Mesothelial cell of epicardium (in vitro differentiated cells): ENCODE results near the gene TAAR2. TPM values are rescaled to one million over a fixed set of nuclear protein-coding genes. Genes with fewer than 3 reads are reported as not detected.

Experiments used
- DNase-seq, 2 experiments: peaks; one replicate each; pipeline ENCODE4 v3.0.0; 2021; ENCODE audit warnings: low spot score in 2 of 2; ENCODE audit not compliant: unreplicated experiment in 2 of 2
- H3K27ac Mint-ChIP-seq: 2 replicates; pipeline ENCODE4 v1.8.0; 2021; ENCODE audit warnings: mixed read lengths
- H3K27me3 Mint-ChIP-seq: 2 replicates; pipeline ENCODE4 v1.8.0; 2021; ENCODE audit warnings: low read depth, mixed read lengths
- H3K36me3 Mint-ChIP-seq: 2 replicates; pipeline ENCODE4 v1.8.0; 2021; ENCODE audit warnings: mixed read lengths
- H3K4me1 Mint-ChIP-seq: 2 replicates; pipeline ENCODE4 v1.8.0; 2021; ENCODE audit warnings: mixed read lengths
- H3K4me3 Mint-ChIP-seq: 2 replicates; pipeline ENCODE4 v1.8.0; 2021; ENCODE audit warnings: mild to moderate bottlenecking, moderate library complexity, mixed read lengths
- H3K9me3 Mint-ChIP-seq: 2 replicates; pipeline ENCODE4 v1.8.0; 2021; ENCODE audit warnings: mixed read lengths
- total RNA-seq: library from RNA; stranded (reverse); gene quantifications from 3 replicates; pipeline ENCODE4 v1.2.1, GENCODE V29; 2021
- TF ChIP-seq, protein P1 (sequence below): fragments of 200-600 bp; sonication (generic); IDR thresholded peaks from one replicate; pipeline ENCODE4 v1.5.0; 2021; ENCODE audit warnings: antibody characterized with exemption; ENCODE audit not compliant: unreplicated experiment

The TAAR2 gene
- total RNA-seq, 1 donor from 2014 or later: not detected

DNA sequence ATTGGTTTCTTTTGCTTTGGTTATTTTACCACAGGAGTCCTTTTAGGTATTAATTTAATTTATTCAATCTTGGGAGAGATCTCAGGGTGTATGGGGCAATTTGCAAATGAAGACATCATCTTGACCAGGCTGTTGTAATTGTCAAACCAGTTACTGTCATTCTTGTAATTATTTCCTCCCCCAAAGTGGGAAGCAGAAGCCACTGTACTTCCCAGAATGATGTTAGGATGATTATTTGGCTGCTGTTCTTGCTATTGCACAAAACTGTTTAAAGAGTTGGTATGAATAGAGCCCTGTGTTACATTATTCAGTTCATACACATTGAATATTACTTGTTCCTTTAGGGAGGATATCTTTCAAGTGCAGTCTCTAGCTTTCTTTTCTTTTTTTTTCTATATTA is 52.3 kb downstream of the TAAR2 start:
- no peaks in the 10 kb centered on the region for H3K9me3 Mint-ChIP-seq
- TF ChIP-seq, protein P1, sequence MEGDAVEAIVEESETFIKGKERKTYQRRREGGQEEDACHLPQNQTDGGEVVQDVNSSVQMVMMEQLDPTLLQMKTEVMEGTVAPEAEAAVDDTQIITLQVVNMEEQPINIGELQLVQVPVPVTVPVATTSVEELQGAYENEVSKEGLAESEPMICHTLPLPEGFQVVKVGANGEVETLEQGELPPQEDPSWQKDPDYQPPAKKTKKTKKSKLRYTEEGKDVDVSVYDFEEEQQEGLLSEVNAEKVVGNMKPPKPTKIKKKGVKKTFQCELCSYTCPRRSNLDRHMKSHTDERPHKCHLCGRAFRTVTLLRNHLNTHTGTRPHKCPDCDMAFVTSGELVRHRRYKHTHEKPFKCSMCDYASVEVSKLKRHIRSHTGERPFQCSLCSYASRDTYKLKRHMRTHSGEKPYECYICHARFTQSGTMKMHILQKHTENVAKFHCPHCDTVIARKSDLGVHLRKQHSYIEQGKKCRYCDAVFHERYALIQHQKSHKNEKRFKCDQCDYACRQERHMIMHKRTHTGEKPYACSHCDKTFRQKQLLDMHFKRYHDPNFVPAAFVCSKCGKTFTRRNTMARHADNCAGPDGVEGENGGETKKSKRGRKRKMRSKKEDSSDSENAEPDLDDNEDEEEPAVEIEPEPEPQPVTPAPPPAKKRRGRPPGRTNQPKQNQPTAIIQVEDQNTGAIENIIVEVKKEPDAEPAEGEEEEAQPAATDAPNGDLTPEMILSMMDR: no peak
- H3K4me3 Mint-ChIP-seq: no peak overlapping the region
- H3K4me1 Mint-ChIP-seq: peaks cover 2% of the 10 kb centered on the region
- peaks cover 15% of the 10 kb centered on the region for H3K27me3 Mint-ChIP-seq
- no peak for DNase-seq
- no peaks in the 10 kb centered on the region for H3K36me3 Mint-ChIP-seq
- no peak overlapping the region for H3K27ac Mint-ChIP-seq

DNA sequence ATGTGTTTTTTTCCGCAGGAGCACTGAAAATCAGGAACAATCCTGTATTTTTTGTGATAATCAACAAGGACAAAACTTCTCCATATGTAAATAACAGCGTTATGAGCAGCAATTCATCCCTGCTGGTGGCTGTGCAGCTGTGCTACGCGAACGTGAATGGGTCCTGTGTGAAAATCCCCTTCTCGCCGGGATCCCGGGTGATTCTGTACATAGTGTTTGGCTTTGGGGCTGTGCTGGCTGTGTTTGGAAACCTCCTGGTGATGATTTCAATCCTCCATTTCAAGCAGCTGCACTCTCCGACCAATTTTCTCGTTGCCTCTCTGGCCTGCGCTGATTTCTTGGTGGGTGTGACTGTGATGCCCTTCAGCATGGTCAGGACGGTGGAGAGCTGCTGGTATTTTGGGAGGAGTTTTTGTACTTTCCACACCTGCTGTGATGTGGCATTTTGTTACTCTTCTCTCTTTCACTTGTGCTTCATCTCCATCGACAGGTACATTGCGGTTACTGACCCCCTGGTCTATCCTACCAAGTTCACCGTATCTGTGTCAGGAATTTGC is 53.8 kb downstream of the TAAR2 start, which contains the start of gene TAAR6:
TAAR6 (plus strand) TSS at position 102 of the 557 bp plus-strand sequence; CDS start at position 102, 0 bp downstream.
- Mint-ChIP-seq H3K27ac (no peak within 1 kb of the TSS), H3K9me3 (no peaks in the 10 kb centered on the region), H3K36me3 (no peaks in the 10 kb centered on the region), H3K4me3 (no peak within 1 kb of the TSS), H3K27me3 (peaks cover 15% of the 10 kb centered on the region), H3K4me1 (peaks cover 2% of the 10 kb centered on the region)
- DNase-seq: no peak
- TF ChIP-seq, protein P1: no peak

DNA sequence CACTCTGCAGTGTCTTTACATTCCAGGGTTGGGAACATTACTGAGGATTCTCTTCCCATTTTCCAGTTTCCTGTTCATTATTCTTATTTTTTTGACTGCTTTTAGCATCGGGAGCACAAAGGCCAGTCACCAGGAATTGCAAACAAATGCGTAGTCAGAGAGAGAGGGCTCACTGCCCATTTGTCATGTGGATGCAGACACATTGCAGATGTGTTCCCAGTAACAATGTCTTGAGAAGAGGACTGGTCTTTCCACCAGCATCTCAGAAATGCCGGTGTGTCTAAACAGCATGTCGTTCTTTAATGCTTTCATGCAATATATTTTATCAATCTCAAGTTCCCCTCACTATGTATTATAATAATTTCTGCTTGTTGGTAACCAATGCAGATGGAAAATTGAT is 54.9 kb downstream of the TAAR2 start:
- Mint-ChIP-seq H3K4me1 (peaks cover 2% of the 10 kb centered on the region), H3K9me3 (no peaks in the 10 kb centered on the region), H3K27ac (no peak overlapping the region), H3K4me3 (no peak overlapping the region), H3K27me3 (peaks cover 16% of the 10 kb centered on the region), H3K36me3 (no peaks in the 10 kb centered on the region)
- TF ChIP-seq, protein P1: no peak
- no peak for DNase-seq

DNA sequence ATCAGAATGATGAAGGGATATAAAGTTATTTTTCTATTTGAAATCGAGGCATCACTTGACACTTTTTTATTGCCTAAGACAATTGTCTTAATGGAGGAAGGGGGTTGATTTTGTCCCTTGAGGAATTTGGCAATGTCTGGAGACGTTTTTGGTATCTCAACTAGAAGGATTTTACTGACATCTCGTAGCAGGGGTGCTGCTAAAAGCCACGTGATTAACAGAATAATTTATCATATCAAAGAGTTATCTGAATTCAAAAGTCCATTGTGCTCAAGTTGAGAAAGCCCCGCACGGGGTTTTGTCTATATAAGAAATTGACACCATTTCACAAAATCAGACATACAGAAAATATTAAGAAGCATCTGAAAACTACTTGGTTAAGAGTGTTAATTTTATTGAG is 55.5 kb downstream of the TAAR2 start:
- Mint-ChIP-seq H3K9me3 (no peaks in the 10 kb centered on the region), H3K27me3 (peaks cover 17% of the 10 kb centered on the region), H3K27ac (no peak overlapping the region), H3K4me1 (peaks cover 2% of the 10 kb centered on the region), H3K4me3 (no peak overlapping the region), H3K36me3 (no peaks in the 10 kb centered on the region)
- no peak for DNase-seq
- TF ChIP-seq, protein P1: no peak

DNA sequence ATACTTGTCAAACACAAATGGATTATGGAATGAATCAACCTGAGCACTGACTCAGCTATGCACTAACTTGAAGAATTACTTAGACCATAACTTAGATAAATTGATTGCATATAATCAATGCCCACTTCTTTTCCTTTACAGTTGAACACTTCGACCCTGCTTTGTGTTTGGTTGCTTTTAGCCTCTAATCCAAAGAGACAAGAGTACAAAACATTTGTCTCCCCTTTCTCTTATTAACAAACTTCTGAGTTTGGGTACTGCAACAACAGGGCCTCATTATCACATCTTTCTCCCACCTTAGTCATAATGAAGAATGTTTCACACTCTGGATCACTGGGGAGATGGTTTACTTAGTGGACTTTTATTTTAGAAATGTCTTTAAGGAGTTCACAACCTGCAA is 56.5 kb downstream of the TAAR2 start:
- Mint-ChIP-seq H3K4me1 (peaks cover 2% of the 10 kb centered on the region), H3K27ac (no peak overlapping the region), H3K4me3 (no peak overlapping the region), H3K27me3 (peaks cover 15% of the 10 kb centered on the region), H3K36me3 (no peaks in the 10 kb centered on the region), H3K9me3 (no peaks in the 10 kb centered on the region)
- TF ChIP-seq, protein P1: no peak
- no peak for DNase-seq

Other genes with a start within 250 kb of the TAAR2 start
- gene MOXD1, start 222.8 kb downstream of the TAAR2 start, total RNA-seq: 110 to 113 TPM (median 111 TPM) in 3 replicates
- gene STX7, start 111.2 kb downstream of the TAAR2 start, total RNA-seq: 46.9 to 48.1 TPM (median 47.9 TPM) in 3 replicates
- not detected in 3 replicates for gene TAAR9, start 86.0 kb downstream of the TAAR2 start, total RNA-seq
- not detected in 3 replicates for gene TAAR8, start 71.6 kb downstream of the TAAR2 start, total RNA-seq
- gene TAAR6, start 54.0 kb downstream of the TAAR2 start, total RNA-seq: not detected in 3 replicates
- gene TAAR5, start 34.5 kb downstream of the TAAR2 start, total RNA-seq: not detected in 3 replicates
- gene TAAR1, start 34.9 kb upstream of the TAAR2 start, total RNA-seq: not detected in 3 replicates
- not detected in 3 replicates for gene VNN1, start 89.8 kb upstream of the TAAR2 start, total RNA-seq
- not detected in 3 replicates for gene VNN2, start 133.6 kb upstream of the TAAR2 start, total RNA-seq
- 24.2 to 26.2 TPM (median 25.3 TPM) in 3 replicates for gene SLC18B1, start 174.4 kb upstream of the TAAR2 start, total RNA-seq
- gene RPS12, start 190.3 kb upstream of the TAAR2 start, total RNA-seq: 1,038 to 1,060 TPM (median 1,056 TPM) in 3 replicates